ENCODE data around the gene ABCA13.

- TF ChIP-seq CTCF (conservative IDR thresholded peaks at IDR 0.05), result no peak
- TF ChIP-seq ZFX (IDR thresholded peaks at IDR 0.05), result no peak
These were observed 17.7 kb downstream of the ABCA13 start for GRCh38 chr7:48188776-48189520.
